Measurements from ENCODE around the gene SLC17A2.
A peak's percentile ranks its signal among the peaks of the same experiment; 100 is the strongest.

SLC17A2 gene

GRCh38 chr6:25918083-25918683 is 12.3 kb downstream of the SLC17A2 start:
- DNase-seq (ENCODE audit: low read depth), result peak; percentile 24

- no peak for DNase-seq (ENCODE audit: low read depth)
These were observed 13.6 kb downstream of the SLC17A2 start for GRCh38 chr6:25916789-25917490.

- DNase-seq (ENCODE audit: low read depth), result no peak
These were observed 14.2 kb downstream of the SLC17A2 start for GRCh38 chr6:25916330-25916729.

GRCh38 chr6:25913741-25914140 is 16.8 kb downstream of the SLC17A2 start:
- no peak for DNase-seq (ENCODE audit: low read depth)

- DNase-seq (ENCODE audit: low read depth), result no peak
These were observed 19.1 kb downstream of the SLC17A2 start for GRCh38 chr6:25911351-25911750.

GRCh38 chr6:25907475-25908014 is 22.9 kb downstream of the SLC17A2 start:
- no peak for DNase-seq (ENCODE audit: low read depth)

GRCh38 chr6:25903467-25904099 is 26.9 kb downstream of the SLC17A2 start:
- DNase-seq (ENCODE audit: low read depth), result no peak

GRCh38 chr6:25902071-25902470 is 28.4 kb downstream of the SLC17A2 start:
- no peak for DNase-seq (ENCODE audit: low read depth)

GRCh38 chr6:25900843-25901242 is 29.6 kb downstream of the SLC17A2 start:
- no peak for DNase-seq (ENCODE audit: low read depth)

GRCh38 chr6:25899580-25900408 is 30.7 kb downstream of the SLC17A2 start:
- no peak for DNase-seq (ENCODE audit: low read depth)

- DNase-seq (ENCODE audit: low read depth), result no peak
These were observed 31.4 kb downstream of the SLC17A2 start for GRCh38 chr6:25899123-25899522.

GRCh38 chr6:25898289-25898977 is 32.1 kb downstream of the SLC17A2 start:
- no peak for DNase-seq (ENCODE audit: low read depth)

- no peak for DNase-seq (ENCODE audit: low read depth)
These were observed 34.2 kb downstream of the SLC17A2 start for GRCh38 chr6:25896252-25896651.

GRCh38 chr6:25895771-25896170 is 34.7 kb downstream of the SLC17A2 start:
- no peak for DNase-seq (ENCODE audit: low read depth)

GRCh38 chr6:25893778-25894177 is 36.7 kb downstream of the SLC17A2 start:
- no peak for DNase-seq (ENCODE audit: low read depth)

- DNase-seq (ENCODE audit: low read depth), result no peak
These were observed 37.6 kb downstream of the SLC17A2 start for GRCh38 chr6:25892877-25893276.

GRCh38 chr6:25889877-25890853 is 40.3 kb downstream of the SLC17A2 start:
- no peak for DNase-seq (ENCODE audit: low read depth)

- no peak for DNase-seq (ENCODE audit: low read depth)
These were observed 41.9 kb downstream of the SLC17A2 start for GRCh38 chr6:25888626-25889025.

GRCh38 chr6:25886066-25886465 is 44.4 kb downstream of the SLC17A2 start:
- DNase-seq (ENCODE audit: low read depth), result no peak

GRCh38 chr6:25883991-25884390 is 46.5 kb downstream of the SLC17A2 start:
- no peak for DNase-seq (ENCODE audit: low read depth)
